Stimulated activated naive B cell treated with anti-CD40 and anti-IgM and Interleukin-4, amounts not matched to agents 10 μg/mL and 1 μg/mL and 100 μg/mL, for 72 hours (primary cell): Measurements from ENCODE around the gene RBFOX1.

Source experiments
- ATAC-seq, 2 donors: fragments of 150-1000 bp; cut with Tn5 transposase; replicated peaks; 2 replicates each; pipeline ENCODE4 v1.10.0; 2021; ENCODE audit warnings: moderate library complexity in 1 of 2
- DNase-seq: peaks from one replicate; pipeline ENCODE4 v3.0.0; 2021
- H3K27ac Mint-ChIP-seq: one replicate; pipeline ENCODE4 v1.8.0; 2022; ENCODE audit warnings: mild to moderate bottlenecking, mixed read lengths
- H3K27me3 Mint-ChIP-seq, 2 donors: one replicate each; pipeline ENCODE4 v1.8.0; 2022; ENCODE audit warnings: mixed read lengths in 2 of 2
- H3K36me3 Mint-ChIP-seq, 2 donors: one replicate each; pipeline ENCODE4 v1.8.0; 2022; ENCODE audit warnings: mixed read lengths in 2 of 2, mild to moderate bottlenecking in 1 of 2
- H3K4me1 Mint-ChIP-seq, 2 donors: one replicate each; pipeline ENCODE4 v1.8.0; 2022; ENCODE audit warnings: mixed read lengths in 2 of 2, mild to moderate bottlenecking in 1 of 2
- H3K4me3 Mint-ChIP-seq, 2 donors: one replicate each; pipeline ENCODE4 v1.8.0; 2022; ENCODE audit warnings: mild to moderate bottlenecking in 2 of 2, mixed read lengths in 2 of 2, moderate library complexity in 1 of 2
- H3K9me3 Mint-ChIP-seq, 2 donors: one replicate each; pipeline ENCODE4 v1.8.0; 2022; ENCODE audit warnings: mixed read lengths in 2 of 2, mild to moderate bottlenecking in 1 of 2

RBFOX1 gene

DNA sequence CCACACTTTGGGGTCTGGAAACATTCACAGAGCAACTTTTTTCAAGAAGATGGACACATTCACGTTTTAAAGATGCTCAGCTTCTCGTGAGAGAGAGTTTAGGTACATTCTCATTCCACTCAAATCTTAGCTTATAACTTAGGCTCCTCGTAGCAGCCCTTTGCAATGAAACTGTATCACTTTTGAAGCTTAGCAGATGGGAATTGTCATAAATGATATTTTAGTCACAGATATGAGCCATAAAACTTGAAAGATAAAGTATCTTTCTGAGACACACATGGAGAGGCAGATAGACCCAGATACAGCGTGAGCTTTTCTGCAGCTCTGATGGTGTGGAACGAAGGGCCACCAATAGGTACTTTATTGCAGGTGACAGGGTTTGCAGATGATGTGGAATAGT lies 41.1 kb downstream of the RBFOX1 start:
- no peak for DNase-seq
- ATAC-seq: no peak
- Mint-ChIP-seq H3K27me3 (no peaks in the 10 kb centered on the region), H3K9me3 (peaks cover 5% of the 10 kb centered on the region in 2 donors), H3K36me3 (no peaks in the 10 kb centered on the region), H3K4me1 (no peaks in the 10 kb centered on the region), H3K4me3 (no peak overlapping the region), H3K27ac (no peak overlapping the region)

DNA sequence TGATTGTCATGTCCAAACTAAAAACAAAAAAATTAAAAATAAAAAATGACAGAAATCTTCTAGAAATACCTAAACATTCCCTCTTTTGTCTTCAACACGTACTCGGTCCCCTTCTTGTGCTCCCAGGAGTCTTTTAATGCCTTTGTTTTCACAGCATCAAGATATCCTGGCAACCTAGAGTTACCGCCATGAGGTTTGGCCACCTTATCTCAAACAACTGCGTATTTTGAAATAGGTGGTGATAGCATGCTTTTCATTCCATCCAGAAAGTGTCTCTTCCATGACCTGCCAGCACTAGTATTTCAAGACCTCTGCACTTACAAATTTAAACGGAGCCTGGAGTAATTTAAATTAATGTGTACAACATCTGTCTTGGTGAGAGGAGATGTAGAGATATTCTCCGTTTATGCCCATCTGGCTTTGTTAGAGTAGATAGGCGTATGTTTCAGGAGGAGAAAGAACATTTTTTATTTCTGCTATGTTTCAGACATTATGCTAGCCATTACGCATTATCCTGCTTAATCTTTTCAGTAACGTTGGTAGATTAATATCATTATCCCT lies 42.0 kb downstream of the RBFOX1 start:
- Mint-ChIP-seq H3K4me3 (no peak overlapping the region), H3K4me1 (no peaks in the 10 kb centered on the region), H3K36me3 (no peaks in the 10 kb centered on the region), H3K9me3 (peaks cover 5% of the 10 kb centered on the region in 2 donors), H3K27me3 (no peaks in the 10 kb centered on the region), H3K27ac (no peak overlapping the region)
- DNase-seq (no peak), ATAC-seq (no peak)

DNA sequence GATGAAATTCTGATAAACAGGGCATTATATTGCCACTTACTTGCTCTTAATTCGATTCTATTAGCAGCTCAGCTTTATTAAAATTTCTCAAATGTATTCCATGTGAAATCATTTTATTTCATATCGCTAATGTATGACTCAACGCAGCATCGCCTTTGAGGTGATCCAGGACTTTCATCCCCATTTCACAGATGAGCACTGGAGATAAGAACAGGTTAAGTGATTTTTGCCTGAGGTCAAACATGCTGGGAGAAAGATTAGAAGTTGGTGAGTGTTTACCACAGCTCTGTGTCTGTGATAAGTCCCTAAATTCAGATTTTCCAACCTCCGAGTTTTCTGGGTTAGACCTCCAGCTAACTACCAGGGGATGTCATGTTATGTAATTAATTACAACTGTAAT lies 43.6 kb downstream of the RBFOX1 start:
- no peak for ATAC-seq
- no peak overlapping the region for H3K27ac Mint-ChIP-seq
- no peak overlapping the region for H3K4me3 Mint-ChIP-seq
- no peak for DNase-seq
- H3K27me3 Mint-ChIP-seq: no peaks in the 10 kb centered on the region
- H3K9me3 Mint-ChIP-seq: peaks cover 5 to 6% of the 10 kb centered on the region in 2 donors
- no peaks in the 10 kb centered on the region for H3K4me1 Mint-ChIP-seq
- H3K36me3 Mint-ChIP-seq: no peaks in the 10 kb centered on the region

DNA sequence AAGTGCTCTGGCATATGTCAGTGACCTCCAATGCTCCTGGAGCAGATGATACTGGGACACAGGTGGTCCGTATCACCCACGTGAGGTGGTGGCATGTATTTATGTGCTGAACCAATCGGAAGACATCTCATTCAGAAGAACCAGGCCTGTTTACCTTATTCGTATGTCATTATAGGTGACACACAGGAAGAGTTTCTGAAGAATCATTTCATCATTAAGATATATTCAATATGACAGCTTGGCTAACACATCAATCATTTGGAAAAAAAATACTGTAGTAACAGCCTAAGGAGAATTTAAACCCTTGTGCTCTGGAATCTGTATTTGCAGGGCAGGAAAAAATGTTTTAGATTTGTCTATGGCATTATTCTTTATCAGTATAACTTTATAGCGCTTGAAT lies 44.6 kb downstream of the RBFOX1 start:
- no peak overlapping the region for H3K27ac Mint-ChIP-seq
- no peaks in the 10 kb centered on the region for H3K4me1 Mint-ChIP-seq
- peaks cover 5 to 6% of the 10 kb centered on the region in 2 donors for H3K9me3 Mint-ChIP-seq
- H3K4me3 Mint-ChIP-seq: no peak overlapping the region
- H3K36me3 Mint-ChIP-seq: no peaks in the 10 kb centered on the region
- no peak for ATAC-seq
- no peak for DNase-seq
- H3K27me3 Mint-ChIP-seq: no peaks in the 10 kb centered on the region

DNA sequence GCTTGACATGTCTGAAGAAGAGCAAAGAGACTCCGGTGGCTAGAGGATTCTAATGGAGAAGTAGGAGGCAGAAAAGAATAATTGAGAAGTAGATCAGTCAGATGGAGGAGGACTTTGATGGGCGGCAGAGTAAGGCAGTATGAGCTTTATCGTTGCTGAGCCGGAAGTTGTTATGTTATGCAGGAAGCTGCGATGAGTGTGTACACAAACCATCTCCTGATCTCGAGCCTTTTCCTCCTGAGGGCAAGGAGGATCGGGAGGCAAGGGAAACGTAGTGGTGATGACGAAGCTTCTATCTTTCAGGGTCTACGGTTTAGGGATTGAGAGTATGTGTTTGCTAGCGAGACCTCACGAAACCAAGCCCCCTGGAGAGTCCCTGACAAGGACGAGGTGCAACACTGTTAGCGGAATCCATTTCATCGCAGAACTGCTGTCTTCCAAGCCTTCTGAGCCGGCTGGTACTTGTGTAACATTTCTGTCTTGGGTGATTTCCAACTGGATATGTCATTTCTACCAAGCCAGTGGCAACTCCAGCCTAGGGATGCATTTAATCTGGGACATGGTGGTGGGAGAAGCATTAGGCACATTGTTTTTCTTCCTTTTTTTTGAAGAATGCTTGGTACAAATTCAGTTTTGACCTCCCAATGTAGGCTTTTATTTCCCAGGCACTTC lies 45.5 kb downstream of the RBFOX1 start:
- DNase-seq (no peak), ATAC-seq (no peak)
- peaks cover 5 to 6% of the 10 kb centered on the region in 2 donors for H3K9me3 Mint-ChIP-seq
- no peak overlapping the region for H3K27ac Mint-ChIP-seq
- no peaks in the 10 kb centered on the region for H3K27me3 Mint-ChIP-seq
- H3K4me1 Mint-ChIP-seq: no peaks in the 10 kb centered on the region
- no peak overlapping the region for H3K4me3 Mint-ChIP-seq
- no peaks in the 10 kb centered on the region for H3K36me3 Mint-ChIP-seq

DNA sequence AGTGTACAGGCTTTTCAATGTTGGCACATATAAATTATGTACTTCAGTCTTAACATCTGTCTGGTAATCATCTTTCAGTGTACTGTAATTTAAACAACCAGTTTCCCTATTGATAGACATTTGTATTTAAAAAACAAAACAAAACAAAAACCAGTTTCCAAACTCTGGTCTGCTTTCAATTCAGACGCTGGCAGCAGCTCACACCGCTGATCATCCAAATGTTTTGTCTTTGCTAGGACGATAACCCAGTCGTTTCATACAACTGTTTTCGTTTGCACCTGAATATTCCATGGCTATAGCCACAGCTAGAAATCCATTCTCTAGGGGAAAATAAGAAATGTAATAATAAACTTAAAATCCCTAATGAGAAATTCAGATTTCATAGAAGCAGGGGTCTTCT lies 47.8 kb downstream of the RBFOX1 start:
- ATAC-seq (no peak), DNase-seq (no peak)
- Mint-ChIP-seq H3K27me3 (no peaks in the 10 kb centered on the region), H3K27ac (no peak overlapping the region), H3K9me3 (peaks cover 5 to 9% of the 10 kb centered on the region in 2 donors), H3K36me3 (no peaks in the 10 kb centered on the region), H3K4me1 (no peaks in the 10 kb centered on the region), H3K4me3 (no peak overlapping the region)

DNA sequence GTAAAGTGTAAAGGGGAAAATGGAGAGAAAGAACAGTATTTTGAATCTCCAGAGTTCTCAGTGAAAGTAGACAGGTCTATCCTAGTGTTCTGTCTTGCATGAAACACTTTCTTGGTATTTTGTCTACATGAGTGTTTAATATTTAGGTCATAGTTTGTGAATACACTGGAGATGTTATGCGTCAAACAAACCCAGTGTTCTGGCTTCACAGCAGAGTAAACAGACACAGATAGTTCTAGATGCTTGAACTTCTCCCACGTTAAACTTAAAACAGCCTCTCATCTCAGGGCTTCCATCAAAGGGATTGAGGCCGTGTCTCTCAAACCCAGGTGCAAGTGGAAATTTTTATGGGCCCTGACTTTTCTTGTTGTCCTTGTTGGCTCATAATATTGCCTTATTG lies 48.3 kb downstream of the RBFOX1 start:
- H3K4me3 Mint-ChIP-seq: no peak overlapping the region
- H3K36me3 Mint-ChIP-seq: no peaks in the 10 kb centered on the region
- H3K27ac Mint-ChIP-seq: no peak overlapping the region
- H3K27me3 Mint-ChIP-seq: no peaks in the 10 kb centered on the region
- no peaks in the 10 kb centered on the region for H3K4me1 Mint-ChIP-seq
- DNase-seq (no peak), ATAC-seq (no peak)
- H3K9me3 Mint-ChIP-seq: peaks cover 5 to 9% of the 10 kb centered on the region in 2 donors

DNA sequence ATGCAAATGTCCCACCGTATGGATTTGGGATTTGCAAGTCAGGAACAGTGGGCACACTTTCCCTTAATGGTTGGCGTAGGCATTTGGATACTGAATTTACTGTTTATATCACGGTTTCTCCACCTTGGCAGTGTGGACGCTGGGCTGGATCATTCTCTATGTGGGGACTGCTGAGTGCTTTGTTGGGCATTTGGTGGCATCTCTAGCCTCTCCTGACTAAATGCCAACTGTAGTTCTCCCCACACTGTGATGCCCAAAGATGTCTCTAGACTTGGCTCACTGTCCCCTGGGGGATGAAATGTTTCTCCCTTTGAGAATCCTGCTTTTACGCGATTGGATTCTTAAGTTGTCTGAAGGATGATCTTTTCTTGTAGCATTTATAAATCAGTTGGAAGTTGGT lies 49.0 kb downstream of the RBFOX1 start:
- Mint-ChIP-seq H3K9me3 (peaks cover 9 to 12% of the 10 kb centered on the region in 2 donors), H3K36me3 (no peaks in the 10 kb centered on the region), H3K27ac (no peak overlapping the region), H3K27me3 (no peaks in the 10 kb centered on the region), H3K4me3 (no peak overlapping the region), H3K4me1 (no peaks in the 10 kb centered on the region)
- ATAC-seq: no peak
- DNase-seq: no peak

DNA sequence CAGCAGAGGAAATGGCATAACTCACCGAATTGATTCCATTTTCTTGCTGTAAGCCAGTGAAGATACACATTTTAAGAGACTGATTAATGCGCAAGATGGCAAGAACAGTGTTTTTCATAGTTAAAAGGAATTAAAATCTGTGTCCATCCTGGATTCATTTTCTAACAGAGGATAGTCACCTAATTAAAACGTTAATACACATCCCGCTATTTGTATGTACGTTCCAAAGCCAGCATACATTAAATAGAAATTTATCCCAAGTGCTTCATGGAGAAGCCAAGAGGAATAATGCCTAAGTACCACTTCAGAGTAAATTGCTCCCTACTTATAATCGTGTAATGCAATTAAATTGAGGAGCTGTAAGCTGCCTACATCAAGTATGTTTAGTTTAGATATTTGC lies 49.9 kb downstream of the RBFOX1 start:
- Mint-ChIP-seq H3K36me3 (no peaks in the 10 kb centered on the region), H3K4me3 (no peak overlapping the region), H3K27ac (no peak overlapping the region), H3K9me3 (peaks cover 11% of the 10 kb centered on the region in 2 donors), H3K4me1 (no peaks in the 10 kb centered on the region), H3K27me3 (no peaks in the 10 kb centered on the region)
- ATAC-seq (no peak), DNase-seq (no peak)

DNA sequence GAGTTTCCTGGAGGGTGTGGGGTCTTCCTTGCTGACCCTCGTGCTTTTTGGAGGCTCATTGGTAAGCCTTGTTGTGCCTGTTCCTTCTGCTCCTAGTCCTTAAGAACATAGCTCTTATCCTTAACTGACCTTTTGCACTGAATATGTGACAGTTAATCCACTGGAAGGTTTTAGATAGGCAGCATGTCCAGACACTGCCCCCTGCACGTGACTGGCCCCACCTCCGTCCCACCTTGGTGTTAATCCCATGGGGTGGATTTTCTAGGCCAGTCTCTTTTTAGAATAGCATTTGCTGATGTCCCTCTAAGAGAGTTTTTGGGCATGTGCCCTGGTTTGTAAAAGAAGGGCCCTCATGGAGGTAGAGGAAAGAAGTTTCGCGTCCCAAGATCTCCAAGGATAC lies 58.3 kb downstream of the RBFOX1 start:
- Mint-ChIP-seq H3K36me3 (no peaks in the 10 kb centered on the region), H3K4me3 (no peak overlapping the region), H3K4me1 (no peaks in the 10 kb centered on the region), H3K27ac (no peak overlapping the region), H3K27me3 (no peaks in the 10 kb centered on the region), H3K9me3 (peaks cover 11 to 19% of the 10 kb centered on the region in 2 donors)
- ATAC-seq: no peak
- no peak for DNase-seq

DNA sequence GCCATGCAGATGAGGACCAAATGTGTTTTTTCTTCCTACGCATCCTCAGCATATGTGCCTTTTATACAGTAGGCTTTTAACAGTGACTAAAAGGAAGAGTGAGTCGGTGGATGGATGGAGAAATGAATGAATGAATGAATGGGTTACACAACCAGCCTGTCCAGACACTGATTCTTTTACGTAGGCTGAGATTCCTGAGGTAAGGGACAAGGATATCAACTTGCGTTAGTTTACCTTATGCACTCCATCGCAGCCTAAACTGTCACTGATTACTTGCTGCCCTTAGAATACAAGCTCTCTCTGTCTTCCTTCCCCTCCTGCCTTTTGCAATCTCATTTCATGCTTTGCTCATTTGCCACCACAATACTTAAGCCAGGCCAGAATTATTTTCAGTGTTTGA lies 59.0 kb downstream of the RBFOX1 start:
- ATAC-seq: no peak
- Mint-ChIP-seq H3K36me3 (no peaks in the 10 kb centered on the region), H3K27me3 (no peaks in the 10 kb centered on the region), H3K4me3 (no peak overlapping the region), H3K4me1 (no peaks in the 10 kb centered on the region), H3K9me3 (peaks cover 8 to 15% of the 10 kb centered on the region in 2 donors), H3K27ac (no peak overlapping the region)
- DNase-seq: no peak

DNA sequence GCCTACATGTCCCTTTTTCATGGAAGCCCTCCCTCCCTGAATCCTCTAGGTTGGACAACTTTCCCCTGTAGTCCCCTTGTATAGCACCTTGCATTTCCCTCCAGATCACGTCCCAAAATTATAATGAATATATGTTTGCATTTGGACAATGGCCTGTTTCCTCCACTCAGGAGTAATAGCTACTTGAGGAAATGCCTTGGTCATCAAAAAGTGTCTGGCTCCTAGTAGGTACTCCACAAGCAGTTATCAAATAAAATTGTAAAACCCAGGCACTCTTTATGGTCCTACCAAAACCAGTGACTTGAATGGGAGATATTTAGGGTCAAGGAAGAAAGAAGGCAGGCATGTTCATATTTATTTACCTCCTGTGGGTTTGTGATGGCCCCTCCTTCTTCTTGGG lies 59.6 kb downstream of the RBFOX1 start:
- Mint-ChIP-seq H3K9me3 (peaks cover 9 to 13% of the 10 kb centered on the region in 2 donors), H3K36me3 (no peaks in the 10 kb centered on the region), H3K4me3 (no peak overlapping the region), H3K27me3 (no peaks in the 10 kb centered on the region), H3K4me1 (no peaks in the 10 kb centered on the region), H3K27ac (no peak overlapping the region)
- ATAC-seq: no peak
- DNase-seq: no peak

DNA sequence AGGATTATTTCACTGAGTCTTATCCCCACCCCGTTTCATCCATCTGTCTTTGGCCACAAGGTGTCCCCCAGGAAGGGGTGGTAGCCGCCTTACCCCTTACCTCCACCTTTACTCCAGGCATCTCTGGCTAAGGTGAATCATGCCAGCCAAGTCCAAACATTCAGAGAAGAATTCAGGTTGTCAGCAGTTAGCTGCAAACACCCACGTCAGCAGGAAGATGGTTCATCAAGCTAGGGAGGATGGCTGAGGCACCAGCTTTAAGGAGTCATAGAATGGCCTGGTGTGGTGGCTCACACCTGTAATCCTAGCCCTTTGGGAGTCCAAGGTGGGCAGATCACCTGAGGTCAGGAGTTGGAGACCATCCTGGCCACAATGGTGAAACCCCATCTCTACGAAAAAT lies 61.0 kb downstream of the RBFOX1 start:
- Mint-ChIP-seq H3K27me3 (no peaks in the 10 kb centered on the region), H3K9me3 (peaks cover 9 to 10% of the 10 kb centered on the region in 2 donors), H3K27ac (no peak overlapping the region), H3K36me3 (no peaks in the 10 kb centered on the region), H3K4me1 (no peaks in the 10 kb centered on the region), H3K4me3 (no peak overlapping the region)
- DNase-seq: no peak
- no peak for ATAC-seq

DNA sequence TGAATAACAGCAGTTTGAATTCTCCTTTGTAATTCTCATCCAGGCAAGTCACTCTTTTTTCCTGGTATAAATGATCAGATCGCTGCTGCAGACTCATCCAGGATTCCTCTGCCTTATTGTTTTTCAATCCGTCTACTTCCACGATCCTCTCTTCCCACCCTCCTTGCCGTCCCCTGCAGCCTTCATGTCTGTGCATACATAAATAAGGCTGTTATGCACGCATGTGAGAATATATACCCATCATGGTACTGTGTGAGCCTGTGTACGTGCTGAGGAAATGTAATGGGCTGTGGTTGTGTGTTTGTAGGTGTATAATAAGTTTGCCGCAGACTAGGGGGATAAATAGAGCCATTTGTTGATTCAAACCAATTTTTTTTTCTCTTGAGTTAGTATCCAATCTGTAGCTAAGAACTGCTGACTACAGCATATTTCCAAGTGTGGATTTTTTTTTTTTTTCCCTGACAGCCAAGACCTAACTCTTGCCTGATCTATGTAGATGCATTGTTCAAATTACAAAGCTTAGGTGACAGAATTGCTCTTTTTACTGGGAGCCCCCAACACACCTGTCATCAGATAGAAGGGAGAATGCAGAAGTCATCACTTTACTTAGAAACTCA lies 62.2 kb downstream of the RBFOX1 start:
- H3K4me3 Mint-ChIP-seq: no peak overlapping the region
- no peaks in the 10 kb centered on the region for H3K27me3 Mint-ChIP-seq
- H3K27ac Mint-ChIP-seq: no peak overlapping the region
- H3K4me1 Mint-ChIP-seq: no peaks in the 10 kb centered on the region
- no peaks in the 10 kb centered on the region for H3K36me3 Mint-ChIP-seq
- ATAC-seq (no peak), DNase-seq (no peak)
- H3K9me3 Mint-ChIP-seq: peaks cover 7 to 8% of the 10 kb centered on the region in 2 donors

DNA sequence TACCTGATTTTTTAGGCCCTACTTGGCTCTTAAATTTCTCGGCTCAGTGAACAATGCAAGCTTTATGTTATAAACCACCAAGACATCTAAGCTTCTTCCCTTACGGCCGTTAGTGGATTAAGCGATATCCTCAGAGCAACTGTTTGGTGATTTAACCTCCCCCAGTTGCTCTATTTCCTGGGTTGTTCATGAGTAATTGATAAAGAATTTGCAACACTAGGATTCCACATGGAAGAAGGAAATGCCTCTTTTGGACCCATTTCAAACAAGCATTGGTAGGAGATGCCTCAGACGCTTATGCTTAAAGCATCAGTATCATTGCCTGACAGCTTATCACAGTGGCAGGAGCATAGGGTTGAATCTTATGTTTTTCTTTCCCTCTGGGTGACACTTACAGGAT lies 65.3 kb downstream of the RBFOX1 start:
- DNase-seq (no peak), ATAC-seq (no peak)
- Mint-ChIP-seq H3K4me3 (no peak overlapping the region), H3K27ac (no peak overlapping the region), H3K9me3 (peaks cover 5 to 6% of the 10 kb centered on the region in 2 donors), H3K36me3 (no peaks in the 10 kb centered on the region), H3K4me1 (no peaks in the 10 kb centered on the region), H3K27me3 (no peaks in the 10 kb centered on the region)
